ENCODE data around the gene UCN3. TPM values are rescaled to one million over a fixed set of nuclear protein-coding genes. Genes with fewer than 3 reads are reported as not detected.

UCN3 gene
- 1 to 10 TPM in 2 of 5 donors, under 1 TPM in 3; 0.54 to 1.1 (median 0.96) TPM for polyA plus RNA-seq (ENCODE audit: insufficient read depth in 1 of 5, insufficient read length in 5 of 5, low replicate concordance in 1 of 5)
- long read RNA-seq, donor 1: 0 reads
- long read RNA-seq, donor 2: 0 reads
- long read RNA-seq, donor 3: 0 reads
- long read RNA-seq, donor 4: 0 reads
- long read RNA-seq, donor 5: 0 reads
- long read RNA-seq, donor 6: 0 reads
- long read RNA-seq, donor 7, partial matches to known transcripts: 0 of 1 reads
- long read RNA-seq, donor 7, other reads (novel, unspliced or antisense): 0 of 1 reads
- long read RNA-seq, donor 8: 0 reads

DNA sequence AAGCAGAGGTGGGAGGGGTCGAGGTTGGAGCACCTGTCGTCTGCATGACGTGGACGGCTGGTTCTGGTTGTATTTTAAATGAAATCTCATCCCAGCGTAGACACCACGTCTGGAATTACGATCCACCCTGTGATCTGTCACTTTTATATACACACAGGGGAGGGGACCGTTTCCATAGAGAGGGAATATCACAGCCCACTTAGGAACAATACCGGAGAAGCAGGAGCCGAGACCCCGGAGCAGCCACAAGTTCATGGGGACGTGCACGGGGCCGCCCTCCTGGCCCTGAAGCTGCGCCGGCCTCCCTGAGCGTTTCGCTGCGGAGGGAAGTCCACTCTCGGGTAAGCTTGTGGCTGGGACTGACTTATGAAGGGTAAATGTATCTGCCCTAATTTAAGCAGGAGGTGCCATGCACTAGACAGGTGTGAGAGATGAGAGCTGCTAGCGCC, at the start of gene UCN3:
Gene UCN3, plus strand, starts transcription at position 77 of the 449 bp plus-strand sequence. CDS start 8,755 bp downstream, outside the sequence.
- DNase-seq: no peak

DNA sequence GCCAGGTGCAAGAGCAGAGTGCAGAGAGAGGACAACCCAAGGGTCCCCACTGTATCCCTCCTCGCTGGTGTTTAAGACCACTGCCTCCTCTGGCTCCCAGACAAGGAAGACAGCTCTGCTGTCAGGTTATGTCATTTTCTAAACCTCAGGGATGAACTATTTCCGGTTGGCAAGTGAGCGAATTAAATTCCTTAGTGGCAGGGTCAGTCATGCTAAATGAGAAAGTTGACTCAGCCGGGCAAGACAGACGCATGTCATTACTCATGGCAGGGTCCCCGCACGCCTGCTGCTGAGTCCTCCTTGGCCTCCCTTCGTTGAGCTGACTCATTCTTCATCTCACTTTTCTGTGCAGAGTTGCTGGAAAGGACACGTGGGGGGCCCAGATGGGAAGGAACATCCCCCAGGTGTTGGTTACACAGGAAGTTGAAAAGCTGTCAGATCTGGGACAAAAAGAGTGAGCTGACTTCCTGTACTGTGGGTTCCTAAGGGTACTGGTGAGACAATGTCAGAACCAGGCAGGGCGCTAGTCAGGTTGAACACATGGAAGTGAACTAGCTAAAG, 47.1 kb upstream of the UCN3 start:
- no peak for DNase-seq

DNA sequence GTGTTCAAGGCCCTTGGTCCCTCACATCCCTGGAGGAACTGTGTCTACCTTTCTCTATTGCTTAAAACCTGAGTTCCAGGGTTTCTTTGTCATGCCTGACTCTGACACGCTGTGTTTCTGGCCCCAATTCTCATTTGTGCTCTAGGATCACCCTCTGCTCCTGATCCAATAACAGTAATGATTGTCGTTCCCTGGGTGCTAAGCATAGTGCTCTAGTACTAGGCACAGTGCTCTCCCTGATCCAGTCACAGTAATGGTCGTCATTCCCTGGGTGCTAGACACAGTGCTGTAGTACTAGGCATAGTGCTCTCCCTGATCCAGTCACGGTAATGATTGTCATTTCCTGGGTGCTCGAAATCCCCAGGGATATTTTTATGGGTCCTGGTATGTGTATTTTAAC, 46.6 kb upstream of the UCN3 start:
- DNase-seq: no peak

- no peak for DNase-seq
Observed at GRCh38 chr10:5319863-5320262, 44.9 kb upstream of the UCN3 start.

- no peak for DNase-seq
Observed at GRCh38 chr10:5321273-5321672, 43.5 kb upstream of the UCN3 start.

DNA sequence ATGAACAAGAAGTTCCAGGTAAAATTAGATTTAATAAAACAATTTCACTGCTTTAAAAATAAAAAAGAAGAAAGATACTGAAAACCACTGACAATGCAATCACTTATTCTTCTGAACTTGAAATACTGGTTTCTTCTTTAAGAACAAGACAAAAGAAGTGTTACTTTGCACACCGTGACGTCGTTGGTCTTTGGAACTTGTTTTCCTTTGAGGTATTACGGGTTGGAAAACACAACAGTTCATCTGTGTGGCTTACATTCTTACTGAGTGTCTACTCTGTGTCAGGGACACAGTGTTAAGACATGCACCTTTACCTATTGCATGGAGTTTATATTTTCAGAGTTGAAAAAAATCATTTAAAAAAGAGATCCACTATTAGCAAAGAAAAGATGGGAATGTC, 41.3 kb upstream of the UCN3 start:
- no peak for DNase-seq

- DNase-seq: no peak
Observed at GRCh38 chr10:5325076-5325475, 39.7 kb upstream of the UCN3 start.

DNA sequence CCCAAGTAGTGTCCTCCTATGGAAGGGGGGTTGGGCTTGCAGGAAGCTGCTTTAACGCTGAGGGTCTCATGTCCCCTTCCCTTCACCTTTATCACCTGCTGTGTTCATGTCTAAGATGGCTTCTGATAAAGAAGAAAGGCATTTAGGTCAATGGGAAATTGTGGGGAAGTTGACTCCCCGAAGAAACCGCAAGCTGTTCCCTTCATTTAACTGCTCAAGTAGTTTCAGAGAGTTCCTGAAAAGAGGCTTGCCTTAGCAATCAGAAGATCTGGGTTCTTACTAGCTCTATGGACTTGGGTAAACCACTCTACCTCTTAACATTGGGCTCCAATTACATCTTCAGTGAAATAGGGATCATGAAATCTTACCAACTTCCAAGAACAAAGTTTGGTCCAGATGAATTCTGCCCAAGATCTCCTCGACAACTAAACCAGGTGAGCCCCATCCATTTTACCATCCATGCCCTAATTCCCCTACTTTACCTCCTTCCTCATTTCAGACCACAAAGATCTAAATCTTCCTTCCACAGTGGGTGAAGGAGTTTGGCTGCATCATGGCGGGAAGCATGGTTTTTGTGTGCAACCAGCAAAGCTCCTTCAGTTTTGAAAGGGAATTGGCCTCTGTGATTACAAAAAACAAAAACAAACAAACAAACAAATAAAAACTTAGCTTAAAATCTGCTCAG, 30.4 kb upstream of the UCN3 start:
- no peak for DNase-seq

GRCh38 chr10:5338010-5338409, 26.8 kb upstream of the UCN3 start:
- no peak for DNase-seq

DNA sequence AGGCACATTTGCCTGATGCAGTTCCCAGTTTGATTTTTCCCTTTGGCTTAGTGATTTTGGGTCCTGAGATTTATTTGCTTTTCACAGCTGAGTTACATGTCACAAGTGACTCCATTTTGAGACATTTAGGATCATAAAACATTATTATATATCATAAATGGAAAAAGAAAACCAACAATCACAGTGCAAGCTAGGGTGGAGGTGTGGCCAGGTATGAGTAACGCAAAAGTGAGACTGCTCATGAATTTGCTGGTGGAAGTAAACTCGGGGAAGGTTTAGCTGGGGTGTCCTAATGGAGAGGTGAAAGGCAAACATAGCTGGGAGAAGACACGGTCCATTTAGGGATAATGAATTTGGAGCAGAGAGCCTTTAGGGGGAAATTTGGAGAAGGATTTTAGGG, 21.7 kb upstream of the UCN3 start:
- DNase-seq: no peak

DNA sequence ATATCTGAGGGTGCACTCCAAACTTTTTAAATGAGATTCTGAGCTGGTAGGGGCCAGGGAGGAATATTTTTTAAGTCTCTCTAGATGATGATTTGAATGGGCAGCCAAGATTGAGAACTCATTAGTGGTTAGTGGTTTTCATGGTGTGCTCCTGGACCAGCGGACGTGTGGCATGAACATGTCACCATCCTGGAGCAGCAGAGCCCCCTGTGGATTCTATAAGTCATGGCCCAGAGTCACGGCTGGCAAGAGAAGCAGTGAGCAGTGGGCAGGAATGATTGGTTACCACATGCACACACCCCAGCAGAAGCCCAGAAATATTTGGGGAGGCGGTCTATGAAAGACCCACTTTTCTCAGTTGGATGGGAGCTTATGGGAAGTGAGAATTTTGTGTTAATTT, 21.2 kb upstream of the UCN3 start:
- DNase-seq: no peak

- DNase-seq: no peak
Observed at GRCh38 chr10:5343979-5344378, 20.8 kb upstream of the UCN3 start.

DNA sequence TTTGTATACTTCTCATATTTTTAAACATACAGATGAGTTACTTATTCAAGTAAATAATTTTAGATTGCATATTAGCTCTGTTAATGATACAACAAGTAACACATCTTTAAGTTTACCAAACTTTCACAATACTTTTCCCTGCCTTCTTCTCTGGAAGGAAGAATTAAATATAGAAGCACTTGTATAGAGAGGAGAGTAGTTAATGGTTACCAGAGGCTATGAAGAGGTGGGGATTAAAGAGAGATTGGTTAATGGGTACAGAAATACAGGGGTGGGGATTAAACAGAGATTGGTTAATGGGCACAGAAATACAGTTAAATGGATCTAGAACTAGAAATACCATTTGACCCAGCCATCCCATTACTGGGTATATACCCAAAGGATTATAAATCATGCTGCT, 20.0 kb upstream of the UCN3 start:
- DNase-seq: no peak

- no peak for DNase-seq
Observed at GRCh38 chr10:5346881-5347280, 17.9 kb upstream of the UCN3 start.

DNA sequence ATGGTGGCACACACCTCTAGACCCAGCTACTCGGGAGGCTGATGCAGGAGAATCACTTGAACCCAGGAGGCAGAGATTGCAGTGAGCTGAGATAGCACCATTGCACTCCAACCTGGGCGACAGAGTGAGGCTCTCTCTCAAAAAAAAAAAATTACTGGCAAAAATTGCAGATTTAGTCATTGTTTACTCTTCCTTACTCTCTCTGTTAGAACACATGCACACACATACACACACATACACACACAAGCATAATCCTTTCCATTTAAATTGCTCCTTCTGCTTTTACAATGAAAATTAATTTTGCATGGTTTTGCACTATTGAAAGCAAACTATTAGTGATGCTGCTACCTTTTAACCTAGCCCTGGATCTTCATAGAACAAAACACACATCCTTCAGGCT, 15.4 kb upstream of the UCN3 start:
- no peak for DNase-seq

- no peak for DNase-seq
Observed at GRCh38 chr10:5354068-5354467, 10.7 kb upstream of the UCN3 start.

DNA sequence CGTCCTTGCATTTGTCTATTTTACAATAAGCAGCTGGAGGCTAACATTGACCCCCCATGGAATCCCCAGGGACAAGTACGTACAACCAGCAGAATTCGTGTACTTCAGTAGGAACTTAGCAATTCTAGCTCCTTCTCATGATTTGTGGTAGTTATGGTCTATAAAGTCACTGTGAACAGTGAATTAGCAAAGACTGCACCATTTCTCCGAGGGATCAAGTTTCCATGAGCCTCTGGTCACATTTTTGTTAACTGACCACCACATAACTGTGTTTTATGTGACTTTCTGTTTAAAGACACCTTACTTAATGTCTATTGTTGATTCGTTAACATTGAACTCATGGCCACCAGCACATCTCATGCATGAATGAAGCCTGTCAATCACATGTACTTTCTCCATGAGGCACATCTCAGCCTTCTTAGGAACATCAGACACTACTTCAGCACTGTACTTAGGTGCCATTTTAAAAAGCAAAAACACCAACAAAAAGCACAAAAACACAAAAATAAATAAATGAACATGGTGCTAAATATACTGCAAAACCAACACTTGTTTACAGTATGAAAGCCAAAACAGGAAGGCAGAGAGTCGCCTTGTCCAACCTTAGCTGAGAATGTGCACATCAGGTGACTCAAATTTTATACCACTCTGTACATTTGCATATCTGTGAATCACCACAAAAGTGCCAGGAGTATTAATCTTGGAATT, 9.0 kb upstream of the UCN3 start:
- DNase-seq: no peak

- DNase-seq: no peak
Observed at GRCh38 chr10:5356302-5356763, 8.4 kb upstream of the UCN3 start.

DNA sequence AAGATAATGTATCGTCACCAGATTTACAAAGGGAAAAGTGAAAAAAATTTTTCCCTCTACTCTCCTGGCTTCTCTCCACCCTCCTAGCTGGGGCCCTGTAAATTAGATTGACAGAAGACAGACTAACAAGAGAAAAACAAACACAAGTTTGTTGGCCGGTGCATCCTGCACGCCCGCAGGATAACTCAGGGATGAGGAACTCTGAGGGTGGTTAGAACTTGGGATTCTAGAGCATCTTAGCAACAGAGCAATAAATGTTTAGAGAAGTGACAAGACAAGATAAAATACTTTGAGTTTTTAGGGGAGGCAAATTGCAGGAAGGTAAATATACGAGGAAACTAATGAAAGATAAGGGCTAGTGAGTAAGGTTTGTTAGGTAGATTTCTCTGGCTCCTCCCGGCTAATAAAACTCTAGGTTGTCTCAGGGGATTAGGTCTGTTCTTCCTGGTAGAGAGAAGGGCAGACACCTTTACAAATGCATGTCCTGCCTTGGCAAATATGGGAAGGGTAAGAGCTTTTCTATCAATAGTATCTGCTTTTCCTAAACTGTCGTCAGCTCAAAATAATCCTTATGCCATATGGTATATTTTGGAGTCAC, 4.3 kb upstream of the UCN3 start:
- DNase-seq: no peak

GRCh38 chr10:5361966-5362365, 2.8 kb upstream of the UCN3 start:
- no peak for DNase-seq

GRCh38 chr10:5362873-5363272, 1.9 kb upstream of the UCN3 start:
- DNase-seq: no peak

GRCh38 chr10:5364374-5364773, 392 bp upstream of the UCN3 start:
- DNase-seq: no peak
